Nephron (organoid): ENCODE measurements around the gene CCL5.

Experiments
- H3K27ac Mint-ChIP-seq, 3 experiments: 2 replicates each; pipeline ENCODE4 v1.8.0; 2020; ENCODE audit warnings: mixed read lengths in 3 of 3, mild to moderate bottlenecking in 2 of 3, moderate library complexity in 1 of 3
- H3K27me3 Mint-ChIP-seq: 2 replicates; pipeline ENCODE4 v1.8.0; 2021; ENCODE audit warnings: low read depth, mild to moderate bottlenecking, moderate library complexity, mixed read lengths
- H3K36me3 Mint-ChIP-seq: 2 replicates; pipeline ENCODE4 v1.8.0; 2020; ENCODE audit warnings: low read depth, mixed read lengths
- H3K4me1 Mint-ChIP-seq: 2 replicates; pipeline ENCODE4 v1.8.0; 2020; ENCODE audit warnings: mixed read lengths
- H3K4me3 Mint-ChIP-seq, 3 experiments: 2 replicates each; pipeline ENCODE4 v1.8.0; 2020; ENCODE audit warnings: mild to moderate bottlenecking in 3 of 3, mixed read lengths in 3 of 3, moderate library complexity in 2 of 3
- H3K9me3 Mint-ChIP-seq: 2 replicates; pipeline ENCODE4 v1.8.0; 2020; ENCODE audit warnings: mixed read lengths
- TF ChIP-seq, protein P1 (sequence below), 3 experiments: fragments of 200-600 bp; sonication (generic); IDR thresholded peaks; one replicate each; pipeline ENCODE4 v1.5.0; 2021; ENCODE audit warnings: antibody characterized with exemption in 3 of 3; ENCODE audit not compliant: unreplicated experiment in 3 of 3

CCL5 gene

DNA sequence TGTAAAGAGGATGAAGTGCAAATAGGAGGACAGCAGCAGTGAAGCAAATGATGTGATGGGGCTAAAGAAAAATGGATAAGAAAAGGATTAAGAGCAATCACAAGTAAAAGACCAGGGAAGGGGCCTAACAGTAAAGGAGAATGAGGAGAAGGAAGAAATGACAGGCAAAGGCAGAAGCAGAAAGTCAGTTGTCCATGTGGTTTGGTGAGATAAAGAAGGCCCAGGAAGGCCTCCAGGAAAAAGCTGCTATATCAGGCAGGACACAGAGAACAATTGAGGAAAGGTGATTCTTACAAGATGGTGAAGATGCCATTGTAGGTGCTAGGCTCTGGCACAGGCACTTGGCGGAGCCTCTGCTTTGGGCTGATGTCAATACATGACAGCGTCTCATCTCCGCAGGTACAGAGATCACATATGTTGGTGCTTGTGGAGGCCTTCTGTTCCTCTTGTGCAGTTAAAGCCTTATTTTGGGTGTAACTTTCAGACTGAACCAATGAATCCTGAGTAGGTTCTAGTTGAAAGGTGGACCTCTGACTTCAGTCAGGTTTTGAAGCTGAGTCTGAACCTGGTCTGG is 32.3 kb upstream of the CCL5 start:
- H3K4me1 Mint-ChIP-seq, result no peaks in the 10 kb centered on the region
- H3K27me3 Mint-ChIP-seq, result peaks cover 2% of the 10 kb centered on the region
- peaks cover 15% of the 10 kb centered on the region for H3K9me3 Mint-ChIP-seq
- TF ChIP-seq, protein P1, sequence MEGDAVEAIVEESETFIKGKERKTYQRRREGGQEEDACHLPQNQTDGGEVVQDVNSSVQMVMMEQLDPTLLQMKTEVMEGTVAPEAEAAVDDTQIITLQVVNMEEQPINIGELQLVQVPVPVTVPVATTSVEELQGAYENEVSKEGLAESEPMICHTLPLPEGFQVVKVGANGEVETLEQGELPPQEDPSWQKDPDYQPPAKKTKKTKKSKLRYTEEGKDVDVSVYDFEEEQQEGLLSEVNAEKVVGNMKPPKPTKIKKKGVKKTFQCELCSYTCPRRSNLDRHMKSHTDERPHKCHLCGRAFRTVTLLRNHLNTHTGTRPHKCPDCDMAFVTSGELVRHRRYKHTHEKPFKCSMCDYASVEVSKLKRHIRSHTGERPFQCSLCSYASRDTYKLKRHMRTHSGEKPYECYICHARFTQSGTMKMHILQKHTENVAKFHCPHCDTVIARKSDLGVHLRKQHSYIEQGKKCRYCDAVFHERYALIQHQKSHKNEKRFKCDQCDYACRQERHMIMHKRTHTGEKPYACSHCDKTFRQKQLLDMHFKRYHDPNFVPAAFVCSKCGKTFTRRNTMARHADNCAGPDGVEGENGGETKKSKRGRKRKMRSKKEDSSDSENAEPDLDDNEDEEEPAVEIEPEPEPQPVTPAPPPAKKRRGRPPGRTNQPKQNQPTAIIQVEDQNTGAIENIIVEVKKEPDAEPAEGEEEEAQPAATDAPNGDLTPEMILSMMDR (IDR thresholded peaks at IDR 0.05; ENCODE audit: unreplicated experiment in 3 of 3), result no peak
- H3K4me3 Mint-ChIP-seq, result no peak overlapping the region
- H3K36me3 Mint-ChIP-seq, result no peaks in the 10 kb centered on the region
- no peak overlapping the region for H3K27ac Mint-ChIP-seq

DNA sequence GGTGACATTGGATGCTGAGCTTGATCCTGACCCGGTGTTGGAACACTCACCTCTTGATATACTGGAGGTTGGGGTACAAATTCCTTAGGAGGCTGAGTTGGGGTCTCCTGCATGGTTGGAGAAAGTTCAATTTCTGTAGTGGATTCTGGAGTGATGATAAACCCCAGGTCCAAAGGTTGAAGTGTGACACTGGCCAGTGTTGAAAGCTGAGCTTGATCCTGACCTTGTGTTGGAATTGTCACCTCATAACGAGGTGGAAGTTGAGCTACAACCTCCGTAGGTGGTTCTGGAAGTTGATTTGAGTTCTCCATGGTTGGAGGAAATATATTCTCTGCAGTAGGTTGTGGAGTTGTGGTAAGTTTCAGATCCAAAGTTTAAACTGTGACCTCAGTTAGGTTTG is 29.2 kb upstream of the CCL5 start:
- Mint-ChIP-seq H3K4me3 (no peak overlapping the region), H3K36me3 (no peaks in the 10 kb centered on the region), H3K27ac (no peak overlapping the region), H3K9me3 (peaks cover 11% of the 10 kb centered on the region), H3K4me1 (no peaks in the 10 kb centered on the region), H3K27me3 (peaks cover 4% of the 10 kb centered on the region)
- TF ChIP-seq, protein P1 (IDR thresholded peaks at IDR 0.05; ENCODE audit: unreplicated experiment in 3 of 3), result no peak

DNA sequence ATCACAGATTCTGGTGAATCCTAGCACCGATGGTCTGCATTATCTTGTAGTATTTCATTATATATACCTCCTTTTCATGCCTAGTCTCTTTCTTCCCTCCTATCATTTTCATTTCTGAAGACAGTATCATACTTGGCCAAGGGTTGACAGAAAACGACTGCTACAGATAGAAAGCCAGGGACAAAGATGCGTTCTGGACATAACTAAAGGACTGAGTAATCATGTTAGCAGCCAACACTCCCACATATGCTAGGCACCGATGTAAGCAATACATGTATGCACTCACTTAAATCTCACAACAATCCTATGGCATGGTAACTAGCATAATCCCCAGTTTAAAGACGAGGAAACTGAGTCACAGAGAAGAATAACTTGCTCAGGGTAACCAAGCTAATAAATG is 27.5 kb upstream of the CCL5 start:
- H3K4me1 Mint-ChIP-seq, result peaks cover 8% of the 10 kb centered on the region
- no peaks in the 10 kb centered on the region for H3K36me3 Mint-ChIP-seq
- peaks cover 4% of the 10 kb centered on the region for H3K27me3 Mint-ChIP-seq
- peaks cover 11% of the 10 kb centered on the region for H3K9me3 Mint-ChIP-seq
- H3K4me3 Mint-ChIP-seq, result no peak overlapping the region
- no peak overlapping the region for H3K27ac Mint-ChIP-seq
- TF ChIP-seq, protein P1 (IDR thresholded peaks at IDR 0.05; ENCODE audit: unreplicated experiment in 3 of 3), result no peak

DNA sequence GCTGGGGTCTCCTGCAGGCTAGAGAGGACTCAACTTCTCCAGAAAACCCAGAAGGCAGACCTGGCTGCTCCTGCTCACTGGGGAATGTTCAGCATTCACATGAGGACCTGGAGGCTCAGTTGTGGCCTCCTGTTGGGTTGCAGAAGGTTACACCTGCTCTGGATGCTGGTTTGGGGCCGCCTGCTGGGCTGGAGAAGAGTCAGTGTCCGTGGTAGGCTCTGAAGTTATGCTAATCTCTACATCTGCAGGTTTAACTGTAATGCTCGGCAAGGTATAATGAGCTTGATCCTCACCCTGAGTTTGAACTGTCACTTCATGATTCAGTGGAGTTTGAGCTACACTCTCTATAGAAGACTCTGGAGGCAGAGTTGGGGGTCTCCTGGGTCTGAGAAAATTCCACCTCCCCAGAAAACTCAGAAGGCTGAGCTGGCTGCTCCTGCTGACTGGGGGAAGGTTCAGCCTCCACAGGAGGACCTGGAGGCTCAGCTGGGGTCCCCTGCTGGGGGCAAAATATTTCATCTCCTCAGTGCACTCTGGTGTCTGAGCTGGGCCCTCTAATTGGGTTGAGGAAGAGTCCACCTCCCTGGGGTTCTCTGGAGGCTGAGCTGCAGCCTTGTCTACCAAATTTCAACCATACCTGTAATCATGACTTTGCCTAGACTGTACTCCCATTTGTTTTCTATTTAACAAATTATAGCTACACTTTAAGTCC is 26.9 kb upstream of the CCL5 start:
- no peak overlapping the region for H3K27ac Mint-ChIP-seq
- no peaks in the 10 kb centered on the region for H3K36me3 Mint-ChIP-seq
- peaks cover 10% of the 10 kb centered on the region for H3K4me1 Mint-ChIP-seq
- peaks cover 8% of the 10 kb centered on the region for H3K9me3 Mint-ChIP-seq
- no peak overlapping the region for H3K4me3 Mint-ChIP-seq
- TF ChIP-seq, protein P1 (IDR thresholded peaks at IDR 0.05; ENCODE audit: unreplicated experiment in 3 of 3), result no peak
- H3K27me3 Mint-ChIP-seq, result peaks cover 4% of the 10 kb centered on the region

DNA sequence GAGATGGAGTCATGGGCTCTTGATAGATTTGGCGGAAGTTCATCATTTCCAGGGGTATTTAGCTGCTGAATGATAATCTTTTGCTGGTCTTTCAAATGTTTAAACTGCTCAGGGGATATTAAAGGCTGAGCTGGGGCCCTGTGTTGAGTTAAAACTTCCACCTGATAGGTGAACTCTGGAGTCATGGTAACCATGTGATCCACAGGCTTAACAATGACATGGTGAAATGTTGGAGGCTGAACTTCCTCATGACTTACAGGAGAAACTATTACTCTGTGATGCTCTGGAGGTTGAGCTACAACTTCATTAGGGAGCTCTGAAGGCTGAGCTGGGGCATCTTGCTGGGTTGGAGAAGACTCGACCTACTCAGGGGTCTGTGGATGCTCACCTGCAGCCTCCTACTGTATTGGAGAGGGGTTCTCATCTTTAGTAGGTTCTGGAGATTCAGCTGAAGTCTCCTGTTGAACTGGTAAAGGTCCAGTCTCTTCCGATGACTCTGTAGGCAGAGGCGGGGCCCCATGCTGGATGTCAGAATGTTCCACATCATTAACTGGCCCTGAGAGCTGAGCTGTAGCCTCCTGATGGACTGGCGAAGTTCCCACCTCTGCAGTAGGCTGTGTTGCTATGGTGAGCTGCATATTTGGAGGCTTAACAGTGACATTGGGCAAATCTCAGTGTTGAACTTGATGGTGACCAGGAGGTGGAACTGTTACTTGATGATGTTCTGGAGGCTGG is 26.2 kb upstream of the CCL5 start:
- no peaks in the 10 kb centered on the region for H3K36me3 Mint-ChIP-seq
- H3K27ac Mint-ChIP-seq, result no peak overlapping the region
- peaks cover 17% of the 10 kb centered on the region for H3K4me1 Mint-ChIP-seq
- H3K27me3 Mint-ChIP-seq, result peaks cover 6% of the 10 kb centered on the region
- TF ChIP-seq, protein P1 (IDR thresholded peaks at IDR 0.05; ENCODE audit: unreplicated experiment in 3 of 3), result no peak
- peaks cover 4% of the 10 kb centered on the region for H3K9me3 Mint-ChIP-seq
- H3K4me3 Mint-ChIP-seq, result no peak overlapping the region
